Glomerular endothelial cell (primary cell): ENCODE measurements around the gene CCNJ. TPM values are rescaled to one million over a fixed set of nuclear protein-coding genes. Genes with fewer than 3 reads are reported as not detected.

ENCODE experiments used
- DNase-seq: peaks from one replicate; pipeline ENCODE4 v3.0.0-alpha.2; 2011; ENCODE audit warnings: low read depth, low spot score; ENCODE audit errors: extremely low read depth
- total RNA-seq: library from RNA; depleted of rRNA; stranded (reverse); fragments of >200 nt; gene quantifications from 2 replicates; pipeline ENCODE4 v1.2.3, GENCODE V29; 2015

The CCNJ gene
- total RNA-seq, 1 donor from 2014 or later: 17.7 TPM

GRCh38 chr10:96053985-96054384, 10.6 kb downstream of the CCNJ start:
- peak; percentile 70 for DNase-seq

GRCh38 chr10:96056787-96057186, 13.4 kb downstream of the CCNJ start:
- DNase-seq: no peak

- no peak for DNase-seq
Measured at GRCh38 chr10:96061232-96061631, 17.8 kb downstream of the CCNJ start.

GRCh38 chr10:96072674-96073073, 29.3 kb downstream of the CCNJ start:
- peak; percentile 66 for DNase-seq

GRCh38 chr10:96073722-96074121, 30.3 kb downstream of the CCNJ start:
- peak; percentile 42 for DNase-seq

- DNase-seq: no peak
Measured at GRCh38 chr10:96074776-96075175, 31.4 kb downstream of the CCNJ start.

- no peak for DNase-seq
Measured at GRCh38 chr10:96075977-96076376, 32.6 kb downstream of the CCNJ start.

- no peak for DNase-seq
Measured at GRCh38 chr10:96077156-96077555, 33.8 kb downstream of the CCNJ start.

- no peak for DNase-seq
Measured at GRCh38 chr10:96082153-96082552, 38.8 kb downstream of the CCNJ start.

GRCh38 chr10:96082748-96083147, 39.4 kb downstream of the CCNJ start:
- no peak for DNase-seq

GRCh38 chr10:96089116-96089515, 45.7 kb downstream of the CCNJ start:
- no peak for DNase-seq

GRCh38 chr10:96089670-96090462, 46.5 kb downstream of the CCNJ start:
- DNase-seq: peak; percentile 68

- DNase-seq: no peak
Measured at GRCh38 chr10:96090463-96090800, 47.0 kb downstream of the CCNJ start.

GRCh38 chr10:96092999-96093767, 49.8 kb downstream of the CCNJ start:
- no peak for DNase-seq

GRCh38 chr10:96093948-96094347, 50.6 kb downstream of the CCNJ start:
- DNase-seq: no peak

GRCh38 chr10:96096958-96097357, 53.6 kb downstream of the CCNJ start:
- no peak for DNase-seq

- no peak for DNase-seq
Measured at GRCh38 chr10:96097865-96098264, 54.5 kb downstream of the CCNJ start.

- DNase-seq: no peak
Measured at GRCh38 chr10:96107623-96108038, 64.2 kb downstream of the CCNJ start.
